Endothelial cell of hepatic sinusoid (primary cell): ENCODE measurements around the gene PRUNE2.

Source experiments
- in situ Hi-C: cut with HindIII; loops from 2 replicates; pipeline ENCODE4 v1.10.0; 2017; ENCODE audit warnings: low sequenced_read_pairs

PRUNE2 gene

GRCh38 chr9:76701441-76702039 lies 204.4 kb downstream of the PRUNE2 start:
- in situ Hi-C loops, result loop anchor here (5.0 kb wide), 2 partner anchors 49 to 244 kb away; partner anchors contain the start of gene GCNT1

- in situ Hi-C loops, result loop anchor here (5.0 kb wide), 2 partner anchors 49 to 244 kb away; partner anchors contain the start of gene GCNT1
These were observed 205.0 kb downstream of the PRUNE2 start for GRCh38 chr9:76700916-76701315.

GRCh38 chr9:76699971-76700370 lies 205.9 kb downstream of the PRUNE2 start:
- in situ Hi-C loops, result loop anchor here (5.0 kb wide), 2 partner anchors 48 to 243 kb away; partner anchors contain the start of gene GCNT1

GRCh38 chr9:76697554-76697953 lies 208.4 kb downstream of the PRUNE2 start:
- in situ Hi-C loops, result no loop called here

GRCh38 chr9:76697081-76697480 lies 208.8 kb downstream of the PRUNE2 start:
- in situ Hi-C loops, result no loop called here

- in situ Hi-C loops, result no loop called here
These were observed 212.0 kb downstream of the PRUNE2 start for GRCh38 chr9:76693912-76694311.

- in situ Hi-C loops, result no loop called here
These were observed 213.3 kb downstream of the PRUNE2 start for GRCh38 chr9:76692458-76693129.

- in situ Hi-C loops, result no loop called here
These were observed 214.2 kb downstream of the PRUNE2 start for GRCh38 chr9:76691517-76692313.

GRCh38 chr9:76690973-76691370 lies 214.9 kb downstream of the PRUNE2 start:
- in situ Hi-C loops, result no loop called here

GRCh38 chr9:76690246-76690972 lies 215.5 kb downstream of the PRUNE2 start:
- in situ Hi-C loops, result no loop called here

- in situ Hi-C loops, result no loop called here
These were observed 217.3 kb downstream of the PRUNE2 start for GRCh38 chr9:76688471-76689238.

- in situ Hi-C loops, result no loop called here
These were observed 218.0 kb downstream of the PRUNE2 start for GRCh38 chr9:76687861-76688391.

- in situ Hi-C loops, result no loop called here
These were observed 219.2 kb downstream of the PRUNE2 start for GRCh38 chr9:76686756-76687155.

GRCh38 chr9:76684213-76684612 lies 221.7 kb downstream of the PRUNE2 start:
- in situ Hi-C loops, result no loop called here

- in situ Hi-C loops, result no loop called here
These were observed 224.4 kb downstream of the PRUNE2 start for GRCh38 chr9:76681556-76681955.

GRCh38 chr9:76680716-76681425 lies 225.0 kb downstream of the PRUNE2 start:
- in situ Hi-C loops, result no loop called here

- in situ Hi-C loops, result no loop called here
These were observed 228.3 kb downstream of the PRUNE2 start for GRCh38 chr9:76677481-76678055.

- in situ Hi-C loops, result no loop called here
These were observed 229.1 kb downstream of the PRUNE2 start for GRCh38 chr9:76676857-76677256.

- in situ Hi-C loops, result no loop called here
These were observed 238.4 kb downstream of the PRUNE2 start for GRCh38 chr9:76667521-76667957.
